ENCODE results near the gene SPTSSA. TPM values are rescaled to one million over a fixed set of nuclear protein-coding genes. Genes with fewer than 3 reads are reported as not detected.
"Not testable (repeated sequence)": the region's sequence is repeated elsewhere in the genome, so short reads cannot be mapped to it uniquely, and the experiment has no call there.

SPTSSA gene
- total RNA-seq, 1 donor from 2014 or later = 22.1 TPM

- H3K4me1 Mint-ChIP-seq (ENCODE audit: unreplicated experiment) = no peaks in the 10 kb centered on the region
- no peak overlapping the region for H3K4me3 Mint-ChIP-seq (ENCODE audit: unreplicated experiment)
- peaks cover 3% of the 10 kb centered on the region for H3K27me3 Mint-ChIP-seq (ENCODE audit: unreplicated experiment)
- no peak overlapping the region for H3K27ac Mint-ChIP-seq (ENCODE audit: unreplicated experiment)
- no peak for TF ChIP-seq CTCF (IDR thresholded peaks at IDR 0.05; ENCODE audit: unreplicated experiment)
- H3K36me3 Mint-ChIP-seq (ENCODE audit: low read depth, unreplicated experiment) = no peaks in the 10 kb centered on the region
- no peak for DNase-seq (ENCODE audit: low spot score)
- H3K9me3 Mint-ChIP-seq (ENCODE audit: unreplicated experiment) = no peaks in the 10 kb centered on the region
Observed at GRCh38 chr14:34479694-34480093, 17.7 kb upstream of the SPTSSA start.

- no peak for DNase-seq (ENCODE audit: low spot score)
- no peak overlapping the region for H3K4me3 Mint-ChIP-seq (ENCODE audit: unreplicated experiment)
- no peaks in the 10 kb centered on the region for H3K9me3 Mint-ChIP-seq (ENCODE audit: unreplicated experiment)
- no peaks in the 10 kb centered on the region for H3K4me1 Mint-ChIP-seq (ENCODE audit: unreplicated experiment)
- no peaks in the 10 kb centered on the region for H3K36me3 Mint-ChIP-seq (ENCODE audit: low read depth, unreplicated experiment)
- no peak overlapping the region for H3K27ac Mint-ChIP-seq (ENCODE audit: unreplicated experiment)
- no peak for TF ChIP-seq CTCF (IDR thresholded peaks at IDR 0.05; ENCODE audit: unreplicated experiment)
- H3K27me3 Mint-ChIP-seq (ENCODE audit: unreplicated experiment) = peaks cover 3% of the 10 kb centered on the region
Observed at GRCh38 chr14:34478261-34478660, 16.2 kb upstream of the SPTSSA start.

- not testable (repeated sequence) for H3K27ac Mint-ChIP-seq (ENCODE audit: unreplicated experiment); H3K9me3 Mint-ChIP-seq (ENCODE audit: unreplicated experiment); H3K27me3 Mint-ChIP-seq (ENCODE audit: unreplicated experiment); DNase-seq (ENCODE audit: low spot score); H3K4me1 Mint-ChIP-seq (ENCODE audit: unreplicated experiment); H3K4me3 Mint-ChIP-seq (ENCODE audit: unreplicated experiment); H3K36me3 Mint-ChIP-seq (ENCODE audit: low read depth, unreplicated experiment)
Observed at GRCh38 chr14:34476036-34476435, 14.0 kb upstream of the SPTSSA start.

GRCh38 chr14:34475163-34475562, 13.1 kb upstream of the SPTSSA start:
- H3K27ac Mint-ChIP-seq (ENCODE audit: unreplicated experiment) = no peak overlapping the region
- H3K9me3 Mint-ChIP-seq (ENCODE audit: unreplicated experiment) = no peaks in the 10 kb centered on the region
- H3K27me3 Mint-ChIP-seq (ENCODE audit: unreplicated experiment) = peaks cover 3% of the 10 kb centered on the region
- no peaks in the 10 kb centered on the region for H3K36me3 Mint-ChIP-seq (ENCODE audit: low read depth, unreplicated experiment)
- DNase-seq (ENCODE audit: low spot score) = no peak
- no peak for TF ChIP-seq CTCF (IDR thresholded peaks at IDR 0.05; ENCODE audit: unreplicated experiment)
- no peaks in the 10 kb centered on the region for H3K4me1 Mint-ChIP-seq (ENCODE audit: unreplicated experiment)
- H3K4me3 Mint-ChIP-seq (ENCODE audit: unreplicated experiment) = no peak overlapping the region

- Mint-ChIP-seq H3K36me3 (ENCODE audit: low read depth, unreplicated experiment) (no peaks in the 10 kb centered on the region), H3K27me3 (ENCODE audit: unreplicated experiment) (peaks cover 1% of the 10 kb centered on the region), H3K4me3 (ENCODE audit: unreplicated experiment) (no peak overlapping the region), H3K4me1 (ENCODE audit: unreplicated experiment) (no peaks in the 10 kb centered on the region), H3K9me3 (ENCODE audit: unreplicated experiment) (no peaks in the 10 kb centered on the region), H3K27ac (ENCODE audit: unreplicated experiment) (no peak overlapping the region)
- no peak for TF ChIP-seq CTCF (IDR thresholded peaks at IDR 0.05; ENCODE audit: unreplicated experiment)
- DNase-seq (ENCODE audit: low spot score) = no peak
Observed at GRCh38 chr14:34474187-34474679, 12.2 kb upstream of the SPTSSA start.
